HCT116 (cell line): ENCODE data around the gene P4HB. TPM values are rescaled to one million over a fixed set of nuclear protein-coding genes. Genes with fewer than 3 reads are reported as not detected.

Source experiments
- ATAC-seq: fragments of 200-7000 bp; cut with Tn5 transposase; 2 replicates; pipeline ENCODE4 v1.9.1; 2020; ENCODE audit warnings: mild to moderate bottlenecking, moderate library complexity
- BruUV-seq: library from RNA; stranded (reverse); fragments of 400-500 nt; replicated peaks from 2 replicates; lab custom pipeline; 2021; lab: Mats Ljungman, UMichigan
- CTCF ChIA-PET: fragments of 300-600 bp; sonication (Branson Sonifier 250); formaldehyde crosslinking; loops from one replicate; lab custom pipeline; 2021; ENCODE audit warnings: antibody characterized with exemption; lab: Charles Lee
- POLR2A ChIA-PET: fragments of 300-600, 350-600 bp; sonication (Branson Sonifier 250); formaldehyde crosslinking; loops from one replicate; lab custom pipeline; 2021; ENCODE audit warnings: antibody characterized with exemption; lab: Charles Lee
- RAD21 ChIA-PET, 2 experiments: fragments of 300-600 bp; sonication (Branson Sonifier 250); formaldehyde crosslinking; loops; one replicate each; lab custom pipeline; 2023; ENCODE audit warnings: low total read pairs in 2 of 2; ENCODE audit not compliant: uncharacterized antibody in 2 of 2, unreplicated experiment in 2 of 2, low non-redundant PET in 1 of 2; lab: Charles Lee
- DNase-seq: peaks from one replicate; pipeline ENCODE4 v3.0.0-alpha.2; 2010; ENCODE audit warnings: low read depth, low spot score
- H2AFZ ChIP-seq: fragments of 200-600 bp; shearing (Covaris generic), sonication (generic); 2 replicates; pipeline ENCODE4 v1.6.1; 2017; ENCODE audit warnings: low read depth, mixed run types, mixed read lengths, antibody characterized with exemption, low read length; ENCODE audit not compliant: poor library complexity, severe bottlenecking
- H3K27ac ChIP-seq: 2 replicates; pipeline ENCODE4 v1.5.1; 2012; ENCODE audit warnings: low read depth, low read length
- H3K27me3 ChIP-seq: fragments of 200-600 bp; sonication (generic); 2 replicates; pipeline ENCODE4 v1.6.1; 2016; ENCODE audit warnings: mixed run types, low read length, mixed read lengths; ENCODE audit not compliant: insufficient read depth
- H3K36me3 ChIP-seq, 2 experiments: fragments of 200-500 bp in 1 of 2; fragments of 200-600 bp in 1 of 2; sonication (Bioruptor generic) in 1 of 2; sonication (generic) in 1 of 2; 2 replicates each; pipeline versions ENCODE4 v1.5.1 to v1.6.1; 2014 to 2016; ENCODE audit warnings: low read length in 2 of 2, inconsistent platforms in 1 of 2, mixed read lengths in 1 of 2, mixed run types in 1 of 2; ENCODE audit not compliant: insufficient read depth in 2 of 2, control insufficient read depth in 1 of 2
- H3K4me1 ChIP-seq, 2 experiments: fragments of 200-600 bp in 1 of 2; sonication (generic) in 1 of 2; 2 replicates each; pipeline versions ENCODE4 v1.5.1 to v1.6.1; 2012 to 2017; ENCODE audit warnings: low read length in 2 of 2, inconsistent platforms in 1 of 2, mild to moderate bottlenecking in 1 of 2, mixed read lengths in 1 of 2, mixed run types in 1 of 2, moderate library complexity in 1 of 2; ENCODE audit not compliant: insufficient read depth in 2 of 2, control insufficient read depth in 1 of 2
- H3K4me2 ChIP-seq: fragments of 200-600 bp; sonication (generic); 2 replicates; pipeline ENCODE4 v1.6.1; 2017; ENCODE audit warnings: mixed run types, low read length, mixed read lengths
- H3K4me3 ChIP-seq, 2 experiments: fragments of 200-600 bp in 1 of 2; sonication (generic) in 1 of 2; replicated peaks in 1 of 2; 2 replicates each; pipeline ENCODE4 v1.5.1; 2011 to 2016; ENCODE audit warnings: low read length in 2 of 2, control low read depth in 1 of 2, low read depth in 1 of 2, mild to moderate bottlenecking in 1 of 2, mixed read lengths in 1 of 2, mixed run types in 1 of 2
- H3K79me2 ChIP-seq: fragments of 200-600 bp; sonication (generic); 2 replicates; pipeline ENCODE4 v1.6.1; 2017; ENCODE audit warnings: mild to moderate bottlenecking, mixed run types, low read length, moderate library complexity, mixed read lengths; ENCODE audit not compliant: insufficient read depth
- H3K9ac ChIP-seq: fragments of 200-600 bp; sonication (generic); 2 replicates; pipeline ENCODE4 v1.6.1; 2016; ENCODE audit warnings: low read length, mixed read lengths
- H3K9me2 ChIP-seq: fragments of 200-600 bp; sonication (generic), shearing (Covaris generic); 2 replicates; pipeline ENCODE4 v1.6.1; 2017; ENCODE audit warnings: mixed run types, mild to moderate bottlenecking, moderate library complexity; ENCODE audit not compliant: insufficient read depth
- H3K9me3 ChIP-seq, 2 experiments: fragments of 200-500 bp in 1 of 2; fragments of 200-600 bp in 1 of 2; sonication (Bioruptor generic) in 1 of 2; sonication (generic) in 1 of 2; 2 replicates each; pipeline ENCODE4 v1.6.1; 2014 to 2017; ENCODE audit warnings: low read length in 2 of 2, mixed read lengths in 2 of 2, inconsistent platforms in 1 of 2, low read depth in 1 of 2, mild to moderate bottlenecking in 1 of 2, mixed run types in 1 of 2, moderate library complexity in 1 of 2; ENCODE audit not compliant: control insufficient read depth in 1 of 2, insufficient read depth in 1 of 2
- H4K20me1 ChIP-seq: fragments of 200-600 bp; sonication (generic), shearing (Covaris generic); 2 replicates; pipeline ENCODE4 v1.6.1; 2017; ENCODE audit warnings: mixed run types, mild to moderate bottlenecking, moderate library complexity; ENCODE audit not compliant: insufficient read depth
- ATF3 ChIP-seq: IDR thresholded peaks from 2 replicates; pipeline ENCODE4 v1.6.1; 2012
- CBX3 ChIP-seq: IDR thresholded peaks from 2 replicates; pipeline ENCODE4 v1.6.1; 2012; ENCODE audit warnings: low read depth
- CEBPB ChIP-seq: IDR thresholded peaks from 2 replicates; pipeline ENCODE4 v1.6.1; 2012; ENCODE audit warnings: low read depth
- ELF1 ChIP-seq: IDR thresholded peaks from 2 replicates; pipeline ENCODE4 v1.6.1; 2012; ENCODE audit warnings: low read depth, borderline replicate concordance
- EZH2phosphoT487 ChIP-seq: fragments of 200-600 bp; IDR thresholded peaks from 2 replicates; pipeline ENCODE4 v1.6.1; 2018; ENCODE audit warnings: antibody characterized with exemption, borderline replicate concordance
- JUND ChIP-seq: IDR thresholded peaks from 2 replicates; pipeline ENCODE4 v1.6.1; 2012
- MAX ChIP-seq: IDR thresholded peaks from 2 replicates; pipeline ENCODE4 v1.6.1; 2012
- REST ChIP-seq: IDR thresholded peaks from 2 replicates; pipeline ENCODE4 v1.6.1; 2012; ENCODE audit warnings: low read depth
- SIN3A ChIP-seq: IDR thresholded peaks from 2 replicates; pipeline ENCODE4 v1.6.1; 2012; ENCODE audit warnings: low read depth
- TCF7L2 ChIP-seq: IDR thresholded peaks from 2 replicates; pipeline ENCODE4 v1.7.0; 2011; ENCODE audit warnings: borderline replicate concordance, inconsistent platforms; ENCODE audit not compliant: insufficient read depth, insufficient read length; ENCODE audit errors: extremely low read depth
- YY1 ChIP-seq: IDR thresholded peaks from 2 replicates; pipeline ENCODE4 v1.6.1; 2011; ENCODE audit warnings: low read length, low read depth, moderate library complexity, mild to moderate bottlenecking; ENCODE audit not compliant: insufficient replicate concordance; ENCODE audit errors: extremely low read depth
- intact Hi-C: fragments of 100-400 bp; cut with micrococcal nuclease; formaldehyde crosslinking; loops from 2 replicates; pipeline ENCODE4 v1.10.0; 2022
- total RNA-seq: library from RNA; stranded (reverse); gene quantifications from one replicate; pipeline ENCODE4 v1.2.1, GENCODE V29; 2021; ENCODE audit not compliant: unreplicated experiment

Gene P4HB
- total RNA-seq, 1 experiment from 2014 or later, result 1,043 TPM

- TF ChIP-seq ELF1, result no peak
- TF ChIP-seq EZH2phosphoT487, result no peak
- no peak for TF ChIP-seq ATF3
- no peak for TF ChIP-seq YY1
- no peak for TF ChIP-seq JUND
- TF ChIP-seq SIN3A, result no peak
- TF ChIP-seq CBX3, result no peak
- TF ChIP-seq REST, result no peak
- no peak for TF ChIP-seq TCF7L2
Observed at GRCh38 chr17:81905993-81906392, 45.7 kb upstream of the P4HB start (continued).

GRCh38 chr17:81905424-81905875, 45.1 kb upstream of the P4HB start:
- H3K4me3 ChIP-seq, result no peak overlapping the region
- intact Hi-C loops, result no loop called here
- no peaks in the 10 kb centered on the region for H3K9me3 ChIP-seq
- H3K79me2 ChIP-seq, result peaks cover 6% of the 10 kb centered on the region; the same call in 1 of the 2 replicates
- H3K9me2 ChIP-seq, result no peaks in the 10 kb centered on the region
- no peak for ATAC-seq
- H3K4me2 ChIP-seq, result no peak overlapping the region
- no peaks in the 10 kb centered on the region for H4K20me1 ChIP-seq
- no peak overlapping the region for H3K27ac ChIP-seq
- ChIA-PET RAD21 (no interaction called here), POLR2A (no interaction called here), CTCF (no interaction called here)
- no peaks in the 10 kb centered on the region for H3K27me3 ChIP-seq
- TF ChIP-seq CEBPB (no peak), EZH2phosphoT487 (no peak), MAX (no peak)
- peaks cover 6 to 25% of the 10 kb centered on the region in 2 experiments for H3K4me1 ChIP-seq
- peaks cover 0 to 13% of the 10 kb centered on the region in 2 experiments; a peak in 2 of 4 replicates for H3K36me3 ChIP-seq
- no peak overlapping the region for H3K9ac ChIP-seq
- no peak for DNase-seq
- no peak overlapping the region for H2AFZ ChIP-seq
- BruUV-seq, result no TSS peak
